Measurements from ENCODE around the gene DRD2.

DNA sequence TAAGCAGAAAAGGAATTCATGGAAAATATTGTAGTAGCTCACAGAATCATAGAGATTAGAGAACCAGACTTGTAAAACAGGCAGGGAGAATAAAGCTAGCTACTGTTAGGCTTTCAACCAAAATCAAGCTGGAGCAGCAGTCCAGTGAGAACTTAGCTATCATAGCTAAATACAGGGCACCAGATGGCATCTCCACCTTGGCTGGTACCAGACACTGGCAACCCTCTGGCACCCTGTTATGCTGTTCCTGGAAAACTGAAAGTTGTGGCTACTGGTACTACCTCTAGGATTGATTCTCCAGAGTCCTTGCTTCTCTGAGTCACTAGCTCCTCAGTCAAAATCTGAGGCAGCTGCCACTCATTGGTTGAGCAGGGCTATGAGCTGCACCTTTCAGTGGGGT lies 6.0 kb upstream of the DRD2 start:
- TF ChIP-seq SPI1 (IDR thresholded peaks at IDR 0.05; ENCODE audit: borderline replicate concordance, low read depth) (no peak), POLR2AphosphoS5 (IDR thresholded peaks at IDR 0.05; ENCODE audit: low read depth) (no peak), REST (IDR thresholded peaks at IDR 0.05; ENCODE audit: insufficient replicate concordance, low read depth) (no peak)
- TF ChIP-seq, protein P1, sequence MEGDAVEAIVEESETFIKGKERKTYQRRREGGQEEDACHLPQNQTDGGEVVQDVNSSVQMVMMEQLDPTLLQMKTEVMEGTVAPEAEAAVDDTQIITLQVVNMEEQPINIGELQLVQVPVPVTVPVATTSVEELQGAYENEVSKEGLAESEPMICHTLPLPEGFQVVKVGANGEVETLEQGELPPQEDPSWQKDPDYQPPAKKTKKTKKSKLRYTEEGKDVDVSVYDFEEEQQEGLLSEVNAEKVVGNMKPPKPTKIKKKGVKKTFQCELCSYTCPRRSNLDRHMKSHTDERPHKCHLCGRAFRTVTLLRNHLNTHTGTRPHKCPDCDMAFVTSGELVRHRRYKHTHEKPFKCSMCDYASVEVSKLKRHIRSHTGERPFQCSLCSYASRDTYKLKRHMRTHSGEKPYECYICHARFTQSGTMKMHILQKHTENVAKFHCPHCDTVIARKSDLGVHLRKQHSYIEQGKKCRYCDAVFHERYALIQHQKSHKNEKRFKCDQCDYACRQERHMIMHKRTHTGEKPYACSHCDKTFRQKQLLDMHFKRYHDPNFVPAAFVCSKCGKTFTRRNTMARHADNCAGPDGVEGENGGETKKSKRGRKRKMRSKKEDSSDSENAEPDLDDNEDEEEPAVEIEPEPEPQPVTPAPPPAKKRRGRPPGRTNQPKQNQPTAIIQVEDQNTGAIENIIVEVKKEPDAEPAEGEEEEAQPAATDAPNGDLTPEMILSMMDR (IDR thresholded peaks at IDR 0.05; ENCODE audit: insufficient read depth, low read length), result no peak

Measured in HL-60 (cell line).